SK-N-SH (cell line): Measurements from ENCODE around the gene GLYATL1. TPM values are rescaled to one million over a fixed set of nuclear protein-coding genes. Genes with fewer than 3 reads are reported as not detected.

ENCODE experiments used
- polyA plus RNA-seq, 3 experiments: library from polyadenylated mRNA; depleted of rRNA; stranded (reverse); fragments of >200 nt; gene quantifications; 2 replicates each; pipeline ENCODE4 v1.2.3, GENCODE V29; 2012

The GLYATL1 gene
- polyA plus RNA-seq, 1 of the 3 experiments (the other 2 are of a cell fraction) = 0.21 TPM

Other genes starting within 250 kb of the GLYATL1 start
- gene GLYAT, start 207.5 kb upstream of the GLYATL1 start, polyA plus RNA-seq (2012; rRNA removed) = not detected in 2 replicates
- gene GLYATL2, start 94.8 kb upstream of the GLYATL1 start, polyA plus RNA-seq (2012; rRNA removed) = 0.31 and 0.34 TPM in 2 replicates
- gene GLYATL1B, start 146.8 kb downstream of the GLYATL1 start, polyA plus RNA-seq (2012; rRNA removed) = not detected in 2 replicates
- gene FAM111B, start 167.7 kb downstream of the GLYATL1 start, polyA plus RNA-seq (2012; rRNA removed) = 0.94 and 1.0 TPM in 2 replicates
- gene FAM111A, start 203.4 kb downstream of the GLYATL1 start, polyA plus RNA-seq (2012; rRNA removed) = 5.9 and 8.7 TPM in 2 replicates
- gene DTX4, start 232.6 kb downstream of the GLYATL1 start, polyA plus RNA-seq (2012; rRNA removed) = 0.02 and 0.05 TPM in 2 replicates